Osteocyte (in vitro differentiated cells): Measurements from ENCODE around the gene RTP2. TPM values are rescaled to one million over a fixed set of nuclear protein-coding genes. Genes with fewer than 3 reads are reported as not detected.

Experiments used
- DNase-seq: peaks from one replicate; pipeline ENCODE4 v3.0.0; 2021; ENCODE audit warnings: mixed read lengths; ENCODE audit not compliant: unreplicated experiment; ENCODE audit errors: extremely low spot score
- H3K27ac Mint-ChIP-seq: one replicate; pipeline ENCODE4 v1.8.0; 2021; ENCODE audit warnings: mild to moderate bottlenecking, mixed read lengths; ENCODE audit not compliant: unreplicated experiment
- H3K27me3 Mint-ChIP-seq: one replicate; pipeline ENCODE4 v1.8.0; 2021; ENCODE audit warnings: mixed read lengths; ENCODE audit not compliant: unreplicated experiment
- H3K36me3 Mint-ChIP-seq: one replicate; pipeline ENCODE4 v1.8.0; 2021; ENCODE audit warnings: mixed read lengths; ENCODE audit not compliant: unreplicated experiment
- H3K4me1 Mint-ChIP-seq: one replicate; pipeline ENCODE4 v1.8.0; 2021; ENCODE audit warnings: mixed read lengths; ENCODE audit not compliant: unreplicated experiment
- H3K4me3 Mint-ChIP-seq: one replicate; pipeline ENCODE4 v1.8.0; 2021; ENCODE audit warnings: mild to moderate bottlenecking, moderate library complexity, mixed read lengths; ENCODE audit not compliant: unreplicated experiment
- H3K9me3 Mint-ChIP-seq: one replicate; pipeline ENCODE4 v1.8.0; 2021; ENCODE audit warnings: mixed read lengths; ENCODE audit not compliant: unreplicated experiment
- CTCF ChIP-seq: fragments of 200-600 bp; sonication (generic); IDR thresholded peaks from 2 replicates; pipeline ENCODE4 v1.5.0; 2021; ENCODE audit warnings: antibody characterized with exemption, mild to moderate bottlenecking, moderate library complexity
- total RNA-seq: library from RNA; stranded (reverse); gene quantifications from 2 replicates; pipeline ENCODE4 v1.2.1, GENCODE V29; 2021

RTP2 gene
- total RNA-seq, 1 donor from 2014 or later: not detected

GRCh38 chr3:187726564-187726963 is 24.2 kb upstream of the RTP2 start:
- no peak for TF ChIP-seq CTCF
- Mint-ChIP-seq H3K36me3 (peaks cover 91% of the 10 kb centered on the region), H3K9me3 (no peaks in the 10 kb centered on the region), H3K27ac (no peak overlapping the region), H3K4me3 (no peak overlapping the region), H3K27me3 (no peaks in the 10 kb centered on the region), H3K4me1 (peaks cover 1% of the 10 kb centered on the region)
- no peak for DNase-seq

- Mint-ChIP-seq H3K4me3 (no peak overlapping the region), H3K27me3 (no peaks in the 10 kb centered on the region)
Measured at GRCh38 chr3:187725653-187726370, 23.5 kb upstream of the RTP2 start.

GRCh38 chr3:187725224-187725623 is 22.9 kb upstream of the RTP2 start:
- Mint-ChIP-seq H3K4me1 (peaks cover 5% of the 10 kb centered on the region), H3K4me3 (no peak overlapping the region), H3K9me3 (no peaks in the 10 kb centered on the region), H3K27me3 (no peaks in the 10 kb centered on the region), H3K27ac (no peak overlapping the region), H3K36me3 (peaks cover 89% of the 10 kb centered on the region)
- no peak for TF ChIP-seq CTCF
- DNase-seq: no peak

More at GRCh38 chr3:187725653-187726370, 23.5 kb upstream of the RTP2 start:
- no peak for DNase-seq
- Mint-ChIP-seq H3K36me3 (peaks cover 89% of the 10 kb centered on the region), H3K4me1 (peaks cover 1% of the 10 kb centered on the region), H3K27ac (no peak overlapping the region), H3K9me3 (no peaks in the 10 kb centered on the region)
- TF ChIP-seq CTCF: no peak

DNA sequence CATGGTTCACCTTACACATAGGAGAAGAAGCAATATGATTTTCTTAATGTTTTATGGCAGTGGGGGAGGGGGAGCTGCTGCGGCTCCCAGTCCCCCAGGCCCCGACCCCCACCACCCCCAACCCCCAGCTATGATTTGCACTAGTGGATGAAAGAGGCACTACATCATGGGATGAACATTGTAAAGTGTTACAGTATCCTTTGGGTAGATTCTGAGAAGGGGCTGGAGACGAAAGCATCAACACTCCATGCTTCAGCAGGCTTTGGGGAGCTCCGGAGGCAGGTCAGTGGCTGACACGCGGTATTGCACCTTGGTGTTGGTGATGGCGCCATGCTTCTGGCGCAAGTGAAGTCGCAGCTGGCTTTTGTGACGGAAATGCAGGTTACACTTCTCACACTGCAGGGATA is 19.9 kb upstream of the RTP2 start:
- no peaks in the 10 kb centered on the region for H3K9me3 Mint-ChIP-seq
- no peak for DNase-seq
- H3K4me3 Mint-ChIP-seq: no peak overlapping the region
- H3K36me3 Mint-ChIP-seq: peaks cover 62% of the 10 kb centered on the region
- peak; percentile 7 for TF ChIP-seq CTCF
- H3K27me3 Mint-ChIP-seq: no peaks in the 10 kb centered on the region
- no peak overlapping the region for H3K27ac Mint-ChIP-seq
- peaks cover 9% of the 10 kb centered on the region for H3K4me1 Mint-ChIP-seq

DNA sequence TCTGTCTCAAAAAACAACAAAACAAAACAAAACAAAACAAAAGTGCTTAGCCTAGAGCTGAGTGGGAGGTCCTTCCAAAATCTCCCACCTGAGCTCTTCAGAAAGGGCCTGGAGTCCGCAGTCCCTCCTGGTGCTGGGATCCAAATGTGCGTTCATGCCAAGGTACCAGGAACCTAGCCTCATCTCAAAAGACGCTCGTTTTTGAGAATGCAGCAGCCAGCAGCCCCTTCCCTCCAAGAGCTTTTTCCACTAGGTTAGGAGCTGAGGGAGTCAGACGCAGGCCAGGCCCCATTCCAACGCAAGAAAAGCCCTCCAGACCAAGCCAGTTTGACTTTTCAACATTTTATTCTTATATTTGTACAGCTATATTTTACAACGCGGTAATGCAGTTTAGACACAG is 18.7 kb upstream of the RTP2 start:
- Mint-ChIP-seq H3K36me3 (peaks cover 51% of the 10 kb centered on the region), H3K27ac (no peak overlapping the region), H3K27me3 (no peaks in the 10 kb centered on the region), H3K4me1 (peaks cover 7% of the 10 kb centered on the region), H3K4me3 (no peak overlapping the region), H3K9me3 (no peaks in the 10 kb centered on the region)
- no peak for TF ChIP-seq CTCF
- no peak for DNase-seq
